ENCODE data around the gene RFPL2. TPM values are rescaled to one million over a fixed set of nuclear protein-coding genes. Genes with fewer than 3 reads are reported as not detected.
A peak's percentile ranks its signal among the peaks of the same experiment; 100 is the strongest.

RFPL2 gene
- total RNA-seq, 6 donors from 2014 or later = 0.49 TPM; not detected in 5

- ATAC-seq (ENCODE audit: low FRiP score in 2 of 2) (no peak), DNase-seq (no peak)
- TF ChIP-seq EP300 (IDR thresholded peaks at IDR 0.05) (no peak), POLR2A (IDR thresholded peaks at IDR 0.05) (no peak), POLR2AphosphoS5 (IDR thresholded peaks at IDR 0.05) (no peak), CTCF (IDR thresholded peaks at IDR 0.05) (no peak)
- Histone ChIP-seq H3K4me1 (no peaks in the 10 kb centered on the region), H3K27ac (no peak overlapping the region), H3K36me3 (no peaks in the 10 kb centered on the region), H3K4me3 (no peak overlapping the region), H3K9me3 (no peaks in the 10 kb centered on the region), H3K27me3 (no peaks in the 10 kb centered on the region)
- WGBS, 2 donors = 78 to 82% methylated on average over 3 of the region's 3 CpGs
Measured at GRCh38 chr22:32183625-32184024, 21.2 kb downstream of the RFPL2 start.

- Histone ChIP-seq H3K4me3 (no peak overlapping the region), H3K9me3 (no peaks in the 10 kb centered on the region), H3K27ac (no peak overlapping the region), H3K36me3 (no peaks in the 10 kb centered on the region), H3K4me1 (peaks cover 0 to 4% (median 3%) of the 10 kb centered on the region in 4 donors), H3K27me3 (peaks cover 0 to 5% (median 4%) of the 10 kb centered on the region in 4 donors)
- DNase-seq (no peak), ATAC-seq (ENCODE audit: low FRiP score in 2 of 2) (no peak)
- 85% methylated on average over 6 of the region's 6 CpGs for WGBS, 2 donors
- no peak for TF ChIP-seq EP300 (IDR thresholded peaks at IDR 0.05)
- TF ChIP-seq CTCF (IDR thresholded peaks at IDR 0.05) = no peak
- no peak for TF ChIP-seq POLR2AphosphoS5 (IDR thresholded peaks at IDR 0.05)
- no peak for TF ChIP-seq POLR2A (IDR thresholded peaks at IDR 0.05)
Measured at GRCh38 chr22:32181043-32181442, 23.8 kb downstream of the RFPL2 start.

- no peak overlapping the region for H3K4me3 ChIP-seq
- peaks cover 0 to 10% (median 6%) of the 10 kb centered on the region in 4 donors for H3K4me1 ChIP-seq
- TF ChIP-seq CTCF (IDR thresholded peaks at IDR 0.05) = no peak
- no peak for TF ChIP-seq POLR2A (IDR thresholded peaks at IDR 0.05)
- no peak for TF ChIP-seq EP300 (IDR thresholded peaks at IDR 0.05)
- TF ChIP-seq POLR2AphosphoS5 (IDR thresholded peaks at IDR 0.05) = no peak
- ATAC-seq (ENCODE audit: low FRiP score in 2 of 2) (no peak), DNase-seq (no peak)
- peaks cover 0 to 13% (median 10%) of the 10 kb centered on the region in 4 donors for H3K27me3 ChIP-seq
- H3K9me3 ChIP-seq = no peaks in the 10 kb centered on the region
- 87 to 93% methylated on average over 8 of the region's 8 CpGs for WGBS, 2 donors
- H3K27ac ChIP-seq = no peak overlapping the region
- no peaks in the 10 kb centered on the region for H3K36me3 ChIP-seq
Measured at GRCh38 chr22:32177221-32177765, 27.6 kb downstream of the RFPL2 start.

GRCh38 chr22:32175683-32176644 lies 28.9 kb downstream of the RFPL2 start:
- Histone ChIP-seq H3K4me3 (no peak overlapping the region), H3K4me1 (peaks cover 0 to 10% (median 6%) of the 10 kb centered on the region in 4 donors), H3K36me3 (no peaks in the 10 kb centered on the region), H3K27ac (no peak overlapping the region), H3K9me3 (no peaks in the 10 kb centered on the region), H3K27me3 (peaks cover 0 to 13% (median 10%) of the 10 kb centered on the region in 4 donors)
- ATAC-seq (ENCODE audit: low FRiP score in 2 of 2) = no peak
- WGBS, 2 donors = 2 to 8% methylated on average over 26 to 28 of the region's 73 CpGs
- DNase-seq = peak in 1 of 2 donors; percentile 83
- TF ChIP-seq EP300 (IDR thresholded peaks at IDR 0.05) (no peak), CTCF (IDR thresholded peaks at IDR 0.05) (no peak), POLR2A (IDR thresholded peaks at IDR 0.05) (no peak), POLR2AphosphoS5 (IDR thresholded peaks at IDR 0.05) (no peak)
